CD4-positive, alpha-beta T cell treated with Interferon gamma for 1 hour (primary cell): ENCODE measurements around the gene CLEC1A.

Experiments
- DNase-seq: peaks from one replicate; pipeline ENCODE4 v3.0.0-alpha.2; 2020

Gene CLEC1A

GRCh38 chr12:10098791-10099190 is at the start of gene CLEC1A:
CLEC1A (minus strand) TSS chr12:10098985; CDS start chr12:10098922, 63 bp downstream.
- no peak for DNase-seq

GRCh38 chr12:10147714-10148403 is 49.1 kb upstream of the CLEC1A start:
- no peak for DNase-seq

GRCh38 chr12:10142976-10143589 is 44.3 kb upstream of the CLEC1A start:
- no peak for DNase-seq

GRCh38 chr12:10140001-10140400 is 41.2 kb upstream of the CLEC1A start:
- peak; percentile 46 for DNase-seq

GRCh38 chr12:10136637-10137205 is 37.9 kb upstream of the CLEC1A start:
- DNase-seq: no peak

- DNase-seq: no peak
These were observed 36.3 kb upstream of the CLEC1A start for GRCh38 chr12:10135126-10135525.

- DNase-seq: no peak
These were observed 34.1 kb upstream of the CLEC1A start for GRCh38 chr12:10132850-10133370.

- no peak for DNase-seq
These were observed 32.4 kb upstream of the CLEC1A start for GRCh38 chr12:10131111-10131690.

GRCh38 chr12:10130042-10130441 is 31.3 kb upstream of the CLEC1A start, which contains the start of gene CLEC7A:
CLEC7A (minus strand) TSS chr12:10130199; CDS start chr12:10130082, 117 bp downstream.
- DNase-seq: no peak

- peak; percentile 34 for DNase-seq
These were observed 29.9 kb upstream of the CLEC1A start for GRCh38 chr12:10128687-10129086.

- no peak for DNase-seq
These were observed 27.6 kb upstream of the CLEC1A start for GRCh38 chr12:10126413-10126812.

- DNase-seq: no peak
These were observed 23.9 kb upstream of the CLEC1A start for GRCh38 chr12:10122689-10123088.

- no peak for DNase-seq
These were observed 22.5 kb upstream of the CLEC1A start for GRCh38 chr12:10121278-10121677.

GRCh38 chr12:10119066-10119465 is 20.3 kb upstream of the CLEC1A start:
- DNase-seq: no peak

- DNase-seq: no peak
These were observed 17.1 kb upstream of the CLEC1A start for GRCh38 chr12:10115890-10116289.

GRCh38 chr12:10115311-10115710 is 16.5 kb upstream of the CLEC1A start:
- DNase-seq: no peak

GRCh38 chr12:10113920-10114319 is 15.1 kb upstream of the CLEC1A start:
- DNase-seq: no peak

GRCh38 chr12:10113075-10113474 is 14.3 kb upstream of the CLEC1A start:
- no peak for DNase-seq

- DNase-seq: no peak
These were observed 12.7 kb upstream of the CLEC1A start for GRCh38 chr12:10111451-10111850.

GRCh38 chr12:10110256-10110844 is 11.6 kb upstream of the CLEC1A start:
- DNase-seq: no peak

GRCh38 chr12:10102322-10102721 is 3.5 kb upstream of the CLEC1A start:
- DNase-seq: no peak

GRCh38 chr12:10101648-10102220 is 2.9 kb upstream of the CLEC1A start:
- DNase-seq: no peak

- DNase-seq: no peak
These were observed 2.3 kb upstream of the CLEC1A start for GRCh38 chr12:10101042-10101579.
